Measurements from ENCODE around the gene LGALS9. TPM values are rescaled to one million over a fixed set of nuclear protein-coding genes. Genes with fewer than 3 reads are reported as not detected.

LGALS9 gene
- polyA plus RNA-seq (0.30 TPM in 1 of 2 replicates, not detected in the other), polyA minus RNA-seq (0.23 and 0.49 TPM in 2 replicates)

GRCh38 chr17:27630607-27631410 lies at the start of gene LGALS9:
LGALS9 (plus strand) TSS chr17:27631188; CDS start chr17:27631266, 78 bp downstream.
- no peak within 1 kb of the TSS for H3K9ac ChIP-seq (ENCODE audit: low read length)
- TF ChIP-seq SMC3 (conservative IDR thresholded peaks at IDR 0.05; ENCODE audit: poor library complexity) (no peak), TAF1 (IDR thresholded peaks at IDR 0.05; ENCODE audit: low read depth) (no peak), EZH2 (IDR thresholded peaks at IDR 0.05; ENCODE audit: borderline replicate concordance, insufficient read depth, low read length, poor library complexity, severe bottlenecking) (no peak), MXI1 (conservative IDR thresholded peaks at IDR 0.05; ENCODE audit: poor library complexity, severe bottlenecking) (no peak)
- TF ChIP-seq, protein P1, sequence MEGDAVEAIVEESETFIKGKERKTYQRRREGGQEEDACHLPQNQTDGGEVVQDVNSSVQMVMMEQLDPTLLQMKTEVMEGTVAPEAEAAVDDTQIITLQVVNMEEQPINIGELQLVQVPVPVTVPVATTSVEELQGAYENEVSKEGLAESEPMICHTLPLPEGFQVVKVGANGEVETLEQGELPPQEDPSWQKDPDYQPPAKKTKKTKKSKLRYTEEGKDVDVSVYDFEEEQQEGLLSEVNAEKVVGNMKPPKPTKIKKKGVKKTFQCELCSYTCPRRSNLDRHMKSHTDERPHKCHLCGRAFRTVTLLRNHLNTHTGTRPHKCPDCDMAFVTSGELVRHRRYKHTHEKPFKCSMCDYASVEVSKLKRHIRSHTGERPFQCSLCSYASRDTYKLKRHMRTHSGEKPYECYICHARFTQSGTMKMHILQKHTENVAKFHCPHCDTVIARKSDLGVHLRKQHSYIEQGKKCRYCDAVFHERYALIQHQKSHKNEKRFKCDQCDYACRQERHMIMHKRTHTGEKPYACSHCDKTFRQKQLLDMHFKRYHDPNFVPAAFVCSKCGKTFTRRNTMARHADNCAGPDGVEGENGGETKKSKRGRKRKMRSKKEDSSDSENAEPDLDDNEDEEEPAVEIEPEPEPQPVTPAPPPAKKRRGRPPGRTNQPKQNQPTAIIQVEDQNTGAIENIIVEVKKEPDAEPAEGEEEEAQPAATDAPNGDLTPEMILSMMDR (IDR thresholded peaks at IDR 0.05; ENCODE audit: poor library complexity, severe bottlenecking), result no peak
- H3K9me3 ChIP-seq (ENCODE audit: low read length), result no peaks in the 10 kb centered on the region
- no peak within 1 kb of the TSS for H3K4me3 ChIP-seq (ENCODE audit: low read length)
- H3K27ac ChIP-seq (ENCODE audit: low read length), result no peak within 1 kb of the TSS
- H2AFZ ChIP-seq (ENCODE audit: low read depth, low read length), result no peak within 1 kb of the TSS
- H3F3A ChIP-seq (ENCODE audit: insufficient read depth, low read length, poor library complexity, severe bottlenecking), result no peaks in the 10 kb centered on the region
- no peaks in the 10 kb centered on the region for H3K9me2 ChIP-seq (ENCODE audit: insufficient read depth, low read length)
- H3K79me2 ChIP-seq (replicated peaks; ENCODE audit: insufficient read depth, low read length), result no peaks in the 10 kb centered on the region
- no peaks in the 10 kb centered on the region for H3K27me3 ChIP-seq (ENCODE audit: insufficient read depth, low read depth, low read length)
- no peaks in the 10 kb centered on the region for H4K20me1 ChIP-seq (ENCODE audit: insufficient read depth)
- H3K4me2 ChIP-seq (ENCODE audit: low read length), result no peak within 1 kb of the TSS
- no peaks in the 10 kb centered on the region for H3K36me3 ChIP-seq (ENCODE audit: insufficient read depth, low read length)

GRCh38 chr17:27582696-27583095 lies 48.3 kb upstream of the LGALS9 start:
- Histone ChIP-seq H3K79me2 (replicated peaks; ENCODE audit: insufficient read depth, low read length) (no peaks in the 10 kb centered on the region), H3F3A (ENCODE audit: insufficient read depth, low read length, poor library complexity, severe bottlenecking) (no peaks in the 10 kb centered on the region), H3K9me2 (ENCODE audit: insufficient read depth, low read length) (no peaks in the 10 kb centered on the region), H3K36me3 (ENCODE audit: insufficient read depth, low read length) (no peaks in the 10 kb centered on the region), H3K27ac (ENCODE audit: low read length) (no peak overlapping the region), H3K4me2 (ENCODE audit: low read length) (no peak overlapping the region), H3K9me3 (ENCODE audit: low read length) (no peaks in the 10 kb centered on the region), H4K20me1 (ENCODE audit: insufficient read depth) (no peaks in the 10 kb centered on the region), H3K4me3 (ENCODE audit: low read length) (no peak overlapping the region), H3K27me3 (ENCODE audit: insufficient read depth, low read depth, low read length) (no peaks in the 10 kb centered on the region), H3K9ac (ENCODE audit: low read length) (no peak overlapping the region), H2AFZ (ENCODE audit: low read depth, low read length) (no peak overlapping the region)
- TF ChIP-seq POLR2AphosphoS5 (IDR thresholded peaks at IDR 0.05), result no peak
- TF ChIP-seq, protein P1 (IDR thresholded peaks at IDR 0.05; ENCODE audit: poor library complexity, severe bottlenecking), result no peak
- no peak for TF ChIP-seq EP300 (conservative IDR thresholded peaks at IDR 0.05; ENCODE audit: poor library complexity, severe bottlenecking)
- no peak for TF ChIP-seq RAD21 (conservative IDR thresholded peaks at IDR 0.05)
- TF ChIP-seq EZH2 (IDR thresholded peaks at IDR 0.05; ENCODE audit: borderline replicate concordance, insufficient read depth, low read length, poor library complexity, severe bottlenecking), result no peak
- no peak for TF ChIP-seq MXI1 (conservative IDR thresholded peaks at IDR 0.05; ENCODE audit: poor library complexity, severe bottlenecking)

Data from neural cell (in vitro differentiated cells).